ENCODE results near the gene MLLT6.

- TF ChIP-seq, protein P1, sequence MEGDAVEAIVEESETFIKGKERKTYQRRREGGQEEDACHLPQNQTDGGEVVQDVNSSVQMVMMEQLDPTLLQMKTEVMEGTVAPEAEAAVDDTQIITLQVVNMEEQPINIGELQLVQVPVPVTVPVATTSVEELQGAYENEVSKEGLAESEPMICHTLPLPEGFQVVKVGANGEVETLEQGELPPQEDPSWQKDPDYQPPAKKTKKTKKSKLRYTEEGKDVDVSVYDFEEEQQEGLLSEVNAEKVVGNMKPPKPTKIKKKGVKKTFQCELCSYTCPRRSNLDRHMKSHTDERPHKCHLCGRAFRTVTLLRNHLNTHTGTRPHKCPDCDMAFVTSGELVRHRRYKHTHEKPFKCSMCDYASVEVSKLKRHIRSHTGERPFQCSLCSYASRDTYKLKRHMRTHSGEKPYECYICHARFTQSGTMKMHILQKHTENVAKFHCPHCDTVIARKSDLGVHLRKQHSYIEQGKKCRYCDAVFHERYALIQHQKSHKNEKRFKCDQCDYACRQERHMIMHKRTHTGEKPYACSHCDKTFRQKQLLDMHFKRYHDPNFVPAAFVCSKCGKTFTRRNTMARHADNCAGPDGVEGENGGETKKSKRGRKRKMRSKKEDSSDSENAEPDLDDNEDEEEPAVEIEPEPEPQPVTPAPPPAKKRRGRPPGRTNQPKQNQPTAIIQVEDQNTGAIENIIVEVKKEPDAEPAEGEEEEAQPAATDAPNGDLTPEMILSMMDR (IDR thresholded peaks at IDR 0.05): no peak
- no peak for TF ChIP-seq POLR2A (IDR thresholded peaks at IDR 0.05)
These were observed 1.6 kb downstream of the MLLT6 start for GRCh38 chr17:38706505-38707216.

Data from right lobe of liver (tissue), 4 donors.